Fibroblast of lung (primary cell): ENCODE results near the gene LTBP1. TPM values are rescaled to one million over a fixed set of nuclear protein-coding genes. Genes with fewer than 3 reads are reported as not detected.

Experiments used
- DNase-seq, 2 donors: peaks; one replicate each; pipeline versions ENCODE4 v3.0.0 to v3.0.0-alpha.2; 2010; ENCODE audit warnings: low read depth in 2 of 2
- H2AFZ ChIP-seq: 2 replicates; pipeline ENCODE4 v1.5.1; 2012; ENCODE audit warnings: low read length, control low read depth, inconsistent platforms
- H3K27ac ChIP-seq: 2 replicates; pipeline ENCODE4 v1.5.1; 2011; ENCODE audit warnings: low read length, control low read depth; ENCODE audit not compliant: insufficient read depth
- H3K27me3 ChIP-seq: 2 replicates; pipeline ENCODE4 v1.5.1; 2011; ENCODE audit warnings: mild to moderate bottlenecking, low read length; ENCODE audit not compliant: control insufficient read depth, insufficient read depth
- H3K36me3 ChIP-seq: 2 replicates; pipeline ENCODE4 v1.5.1; 2011; ENCODE audit warnings: low read length; ENCODE audit not compliant: control insufficient read depth, insufficient read depth
- H3K4me1 ChIP-seq: 2 replicates; pipeline ENCODE4 v1.5.1; 2011; ENCODE audit warnings: low read length; ENCODE audit not compliant: control insufficient read depth, insufficient read depth; ENCODE audit errors: extremely low read depth
- H3K4me2 ChIP-seq: 2 replicates; pipeline ENCODE4 v1.5.1; 2011; ENCODE audit warnings: low read length, control low read depth; ENCODE audit not compliant: insufficient read depth; ENCODE audit errors: extremely low read depth
- H3K4me3 ChIP-seq, 4 experiments: fragments of 200-600 bp in 1 of 4; sonication (generic) in 1 of 4; replicated peaks in 1 of 4; 2 replicates each; pipeline ENCODE4 v1.5.1; 2011 to 2016; ENCODE audit warnings: low read length in 4 of 4, low read depth in 3 of 4, mild to moderate bottlenecking in 3 of 4, control low read depth in 2 of 4, inconsistent platforms in 1 of 4, mixed read lengths in 1 of 4; ENCODE audit not compliant: insufficient read depth in 1 of 4; ENCODE audit errors: control extremely low read depth in 1 of 4
- H3K79me2 ChIP-seq: 2 replicates; pipeline ENCODE4 v1.5.1; 2012; ENCODE audit warnings: mild to moderate bottlenecking, low read length, inconsistent platforms; ENCODE audit not compliant: control insufficient read depth, insufficient read depth
- H3K9ac ChIP-seq: 2 replicates; pipeline ENCODE4 v1.5.1; 2011; ENCODE audit warnings: mild to moderate bottlenecking, low read length, control low read depth; ENCODE audit not compliant: insufficient read depth
- H3K9me3 ChIP-seq: 2 replicates; pipeline ENCODE4 v1.5.1; 2012; ENCODE audit warnings: low read depth, low read length; ENCODE audit not compliant: control insufficient read depth, insufficient read depth
- H4K20me1 ChIP-seq: 2 replicates; pipeline ENCODE4 v1.5.1; 2011; ENCODE audit warnings: low read length; ENCODE audit not compliant: control insufficient read depth, insufficient read depth; ENCODE audit errors: extremely low read depth
- EZH2 ChIP-seq: IDR thresholded peaks from 2 replicates; pipeline ENCODE4 v1.5.1; 2012; ENCODE audit warnings: low read length, control low read depth, mild to moderate bottlenecking; ENCODE audit errors: missing control alignments
- polyA plus RNA-seq, 2 donors: library from polyadenylated mRNA; depleted of rRNA in 1 of 2; stranded (reverse) in 1 of 2; unstranded in 1 of 2; fragments of >200 nt; gene quantifications; 2 replicates each; pipeline ENCODE4 v1.2.1, GENCODE V29; 2011 to 2012; ENCODE audit warnings: missing spikeins in 1 of 2
- total RNA-seq: library from RNA; depleted of rRNA; stranded (reverse); fragments of >200 nt; gene quantifications from 2 replicates; pipeline ENCODE4 v1.2.1, GENCODE V29; 2014
- TF ChIP-seq, protein P1 (sequence below), 2 donors: IDR thresholded peaks in 1 of 2; conservative IDR thresholded peaks in 1 of 2; 1 replicate in 1 of 2; 2 replicates in 1 of 2; pipeline ENCODE4 v1.5.1; 2011 to 2012; ENCODE audit warnings: low read length in 2 of 2, control low read depth in 1 of 2, inconsistent platforms in 1 of 2, low read depth in 1 of 2, mild to moderate bottlenecking in 1 of 2

The LTBP1 gene
- total and polyA plus RNA-seq, 2 donors (not counting 1 experiment from before 2014, with no cell fraction given): 254 to 324 TPM

DNA sequence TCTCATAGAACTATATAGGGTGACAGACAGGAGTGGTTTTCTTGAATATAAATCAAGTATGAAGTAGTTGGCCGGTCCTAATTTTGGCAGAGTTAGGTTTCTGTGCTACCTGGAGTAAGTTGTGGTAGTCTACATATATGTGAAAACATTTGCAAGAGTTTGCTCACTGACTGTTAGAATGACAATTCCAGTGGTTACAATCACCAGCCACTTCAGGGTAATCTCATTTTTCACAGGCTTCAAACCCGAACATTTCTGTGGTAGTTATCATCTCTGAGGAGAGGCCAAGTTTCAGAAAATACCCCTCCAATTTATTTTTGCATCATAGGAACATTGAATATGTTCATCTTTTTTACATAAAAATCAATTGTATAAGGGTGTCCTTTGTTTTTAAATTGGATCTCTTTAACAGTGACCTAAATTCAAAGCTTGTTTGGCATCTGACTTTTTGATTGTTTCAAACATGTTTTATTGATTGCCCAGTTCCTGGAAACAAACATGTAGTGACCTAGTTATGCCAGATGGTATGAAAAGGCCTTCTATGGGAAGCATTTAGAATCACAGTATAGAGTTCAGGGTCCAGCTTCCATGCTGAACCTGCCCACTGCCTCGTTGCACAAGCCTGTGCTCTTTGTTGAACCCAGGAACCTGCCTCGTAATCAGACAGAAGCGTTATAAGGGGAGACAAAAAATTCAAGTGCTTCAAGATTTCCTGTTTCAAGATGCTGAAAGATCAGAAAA lies 250.6 kb downstream of the LTBP1 start:
- Histone ChIP-seq H3K27me3 (no peaks in the 10 kb centered on the region), H3K9ac (no peak overlapping the region), H3K4me1 (no peaks in the 10 kb centered on the region), H2AFZ (no peak overlapping the region), H3K9me3 (no peaks in the 10 kb centered on the region), H3K79me2 (no peaks in the 10 kb centered on the region), H3K27ac (no peak overlapping the region), H4K20me1 (no peaks in the 10 kb centered on the region), H3K36me3 (peaks cover 5% of the 10 kb centered on the region), H3K4me3 (no peak overlapping the region), H3K4me2 (no peak overlapping the region)
- TF ChIP-seq, protein P1, sequence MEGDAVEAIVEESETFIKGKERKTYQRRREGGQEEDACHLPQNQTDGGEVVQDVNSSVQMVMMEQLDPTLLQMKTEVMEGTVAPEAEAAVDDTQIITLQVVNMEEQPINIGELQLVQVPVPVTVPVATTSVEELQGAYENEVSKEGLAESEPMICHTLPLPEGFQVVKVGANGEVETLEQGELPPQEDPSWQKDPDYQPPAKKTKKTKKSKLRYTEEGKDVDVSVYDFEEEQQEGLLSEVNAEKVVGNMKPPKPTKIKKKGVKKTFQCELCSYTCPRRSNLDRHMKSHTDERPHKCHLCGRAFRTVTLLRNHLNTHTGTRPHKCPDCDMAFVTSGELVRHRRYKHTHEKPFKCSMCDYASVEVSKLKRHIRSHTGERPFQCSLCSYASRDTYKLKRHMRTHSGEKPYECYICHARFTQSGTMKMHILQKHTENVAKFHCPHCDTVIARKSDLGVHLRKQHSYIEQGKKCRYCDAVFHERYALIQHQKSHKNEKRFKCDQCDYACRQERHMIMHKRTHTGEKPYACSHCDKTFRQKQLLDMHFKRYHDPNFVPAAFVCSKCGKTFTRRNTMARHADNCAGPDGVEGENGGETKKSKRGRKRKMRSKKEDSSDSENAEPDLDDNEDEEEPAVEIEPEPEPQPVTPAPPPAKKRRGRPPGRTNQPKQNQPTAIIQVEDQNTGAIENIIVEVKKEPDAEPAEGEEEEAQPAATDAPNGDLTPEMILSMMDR (conservative IDR thresholded peaks at IDR 0.05 in 1 of 2, IDR thresholded peaks at IDR 0.05 in 1 of 2; ENCODE audit: low read depth in 1 of 2, low read length in 2 of 2): no peak
- no peak for TF ChIP-seq EZH2
- DNase-seq: peak in 1 of 2 donors; percentile 65

DNA sequence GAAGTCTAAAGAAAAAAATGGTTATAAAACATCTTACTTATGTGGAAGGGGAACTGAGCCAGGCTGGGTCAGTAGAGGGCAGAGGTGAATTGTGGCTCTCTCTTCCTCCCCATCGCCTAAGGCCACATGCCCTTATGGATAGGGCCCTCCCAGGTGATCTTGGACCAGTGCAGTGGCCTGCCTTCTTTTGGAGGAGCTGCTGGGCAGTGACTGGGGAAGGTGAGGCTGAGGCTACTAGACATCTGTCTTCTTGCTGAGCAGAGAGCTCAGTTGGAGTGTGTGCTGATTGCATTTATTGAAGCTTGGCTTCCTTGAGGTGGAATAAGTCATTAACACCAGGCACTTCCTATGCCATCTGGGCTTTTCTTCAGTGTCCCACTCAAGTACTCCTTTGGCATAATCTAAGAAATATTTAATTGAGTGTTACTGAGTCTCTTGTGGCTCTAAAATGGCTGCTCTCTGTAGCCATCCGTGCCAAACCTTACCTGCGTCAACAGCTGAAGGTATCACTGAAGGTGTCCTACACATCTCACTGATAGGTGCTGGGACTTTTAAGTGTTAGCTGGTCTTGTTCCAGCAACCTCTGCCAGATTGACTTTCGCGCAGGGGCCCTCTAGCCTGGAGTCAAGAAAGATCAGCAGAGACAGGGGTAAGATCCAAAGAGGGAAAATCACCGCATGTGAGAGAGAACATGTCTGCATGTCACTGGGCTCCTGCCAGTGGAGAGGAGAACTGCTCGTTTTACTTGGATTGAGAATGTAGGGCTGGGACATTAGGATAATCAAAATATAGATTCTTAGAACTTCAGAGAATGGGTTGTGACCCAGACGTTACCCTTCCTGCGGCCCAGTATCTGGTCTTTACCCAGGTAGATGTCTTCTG lies 256.1 kb downstream of the LTBP1 start:
- Histone ChIP-seq H3K27ac (no peak overlapping the region), H3K27me3 (no peaks in the 10 kb centered on the region), H3K9ac (no peak overlapping the region), H3K36me3 (peaks cover 2% of the 10 kb centered on the region), H4K20me1 (no peaks in the 10 kb centered on the region), H3K9me3 (no peaks in the 10 kb centered on the region), H3K4me2 (no peak overlapping the region), H3K4me3 (no peak overlapping the region), H2AFZ (no peak overlapping the region), H3K79me2 (no peaks in the 10 kb centered on the region), H3K4me1 (no peaks in the 10 kb centered on the region)
- TF ChIP-seq EZH2: no peak
- TF ChIP-seq, protein P1 (conservative IDR thresholded peaks at IDR 0.05 in 1 of 2, IDR thresholded peaks at IDR 0.05 in 1 of 2; ENCODE audit: low read depth in 1 of 2, low read length in 2 of 2): no peak
- no peak for DNase-seq

DNA sequence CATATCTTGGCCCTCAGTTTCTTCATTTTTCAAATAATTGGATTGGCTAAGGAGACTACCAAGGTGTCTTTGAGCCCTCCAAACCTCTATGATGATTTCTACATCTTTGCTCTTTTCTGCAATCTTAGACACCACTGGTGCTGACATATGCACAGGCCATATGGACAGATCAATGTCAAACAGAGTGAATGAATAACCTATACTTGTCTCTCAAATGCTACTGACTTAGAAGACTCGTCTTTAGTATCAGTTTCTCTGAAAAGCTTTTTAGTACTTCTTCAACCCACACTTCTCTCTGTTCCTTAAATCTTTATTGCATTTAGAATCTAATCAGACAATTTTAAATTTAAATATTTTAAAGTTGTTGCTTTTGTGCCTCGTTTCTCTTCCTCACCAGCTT lies 258.2 kb downstream of the LTBP1 start:
- no peaks in the 10 kb centered on the region for H4K20me1 ChIP-seq
- peaks cover 4% of the 10 kb centered on the region for H3K79me2 ChIP-seq
- H3K27ac ChIP-seq: no peak overlapping the region
- TF ChIP-seq, protein P1 (conservative IDR thresholded peaks at IDR 0.05 in 1 of 2, IDR thresholded peaks at IDR 0.05 in 1 of 2; ENCODE audit: low read depth in 1 of 2, low read length in 2 of 2): no peak
- TF ChIP-seq EZH2: no peak
- no peak for DNase-seq
- H2AFZ ChIP-seq: no peak overlapping the region
- H3K36me3 ChIP-seq: peaks cover 2% of the 10 kb centered on the region
- H3K9me3 ChIP-seq: no peaks in the 10 kb centered on the region
- H3K4me1 ChIP-seq: peaks cover 6% of the 10 kb centered on the region
- no peak overlapping the region for H3K9ac ChIP-seq
- no peak overlapping the region for H3K4me2 ChIP-seq
- H3K27me3 ChIP-seq: no peaks in the 10 kb centered on the region
- H3K4me3 ChIP-seq: no peak overlapping the region
